ENCODE results near the gene SLC22A17.

DNA sequence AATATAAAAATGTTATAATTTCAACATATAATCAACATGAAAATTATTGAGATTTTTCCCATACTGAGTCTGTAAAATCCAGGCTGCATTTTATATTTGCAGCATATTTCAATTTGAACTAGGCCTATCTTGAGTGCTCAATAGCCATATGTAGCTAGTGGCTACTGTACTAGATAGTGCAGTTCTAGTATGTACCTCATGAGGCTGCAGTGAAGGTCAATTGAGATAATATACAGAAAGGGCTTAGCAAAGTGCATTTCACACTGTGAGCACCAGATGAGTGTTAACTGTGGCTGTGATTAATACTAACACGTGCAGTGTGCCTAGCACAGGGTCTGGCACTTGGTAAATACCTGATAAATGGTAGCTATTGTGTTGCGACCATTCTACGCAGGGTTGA lies 5.4 kb upstream of the SLC22A17 start:
- TF ChIP-seq SMC3 (conservative IDR thresholded peaks at IDR 0.05; ENCODE audit: poor library complexity): no peak
- TF ChIP-seq, protein P1, sequence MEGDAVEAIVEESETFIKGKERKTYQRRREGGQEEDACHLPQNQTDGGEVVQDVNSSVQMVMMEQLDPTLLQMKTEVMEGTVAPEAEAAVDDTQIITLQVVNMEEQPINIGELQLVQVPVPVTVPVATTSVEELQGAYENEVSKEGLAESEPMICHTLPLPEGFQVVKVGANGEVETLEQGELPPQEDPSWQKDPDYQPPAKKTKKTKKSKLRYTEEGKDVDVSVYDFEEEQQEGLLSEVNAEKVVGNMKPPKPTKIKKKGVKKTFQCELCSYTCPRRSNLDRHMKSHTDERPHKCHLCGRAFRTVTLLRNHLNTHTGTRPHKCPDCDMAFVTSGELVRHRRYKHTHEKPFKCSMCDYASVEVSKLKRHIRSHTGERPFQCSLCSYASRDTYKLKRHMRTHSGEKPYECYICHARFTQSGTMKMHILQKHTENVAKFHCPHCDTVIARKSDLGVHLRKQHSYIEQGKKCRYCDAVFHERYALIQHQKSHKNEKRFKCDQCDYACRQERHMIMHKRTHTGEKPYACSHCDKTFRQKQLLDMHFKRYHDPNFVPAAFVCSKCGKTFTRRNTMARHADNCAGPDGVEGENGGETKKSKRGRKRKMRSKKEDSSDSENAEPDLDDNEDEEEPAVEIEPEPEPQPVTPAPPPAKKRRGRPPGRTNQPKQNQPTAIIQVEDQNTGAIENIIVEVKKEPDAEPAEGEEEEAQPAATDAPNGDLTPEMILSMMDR (IDR thresholded peaks at IDR 0.05; ENCODE audit: poor library complexity, severe bottlenecking): peak; percentile 15
- no peak for TF ChIP-seq EZH2 (IDR thresholded peaks at IDR 0.05; ENCODE audit: borderline replicate concordance, insufficient read depth, low read length, poor library complexity, severe bottlenecking)
- TF ChIP-seq TAF1 (IDR thresholded peaks at IDR 0.05; ENCODE audit: low read depth): no peak
- TF ChIP-seq EP300 (conservative IDR thresholded peaks at IDR 0.05; ENCODE audit: poor library complexity, severe bottlenecking): no peak
- no peak for TF ChIP-seq RAD21 (conservative IDR thresholded peaks at IDR 0.05)
- no peak for TF ChIP-seq POLR2AphosphoS5 (IDR thresholded peaks at IDR 0.05)
